ENCODE data around the gene CDK6.

The CDK6 gene

DNA sequence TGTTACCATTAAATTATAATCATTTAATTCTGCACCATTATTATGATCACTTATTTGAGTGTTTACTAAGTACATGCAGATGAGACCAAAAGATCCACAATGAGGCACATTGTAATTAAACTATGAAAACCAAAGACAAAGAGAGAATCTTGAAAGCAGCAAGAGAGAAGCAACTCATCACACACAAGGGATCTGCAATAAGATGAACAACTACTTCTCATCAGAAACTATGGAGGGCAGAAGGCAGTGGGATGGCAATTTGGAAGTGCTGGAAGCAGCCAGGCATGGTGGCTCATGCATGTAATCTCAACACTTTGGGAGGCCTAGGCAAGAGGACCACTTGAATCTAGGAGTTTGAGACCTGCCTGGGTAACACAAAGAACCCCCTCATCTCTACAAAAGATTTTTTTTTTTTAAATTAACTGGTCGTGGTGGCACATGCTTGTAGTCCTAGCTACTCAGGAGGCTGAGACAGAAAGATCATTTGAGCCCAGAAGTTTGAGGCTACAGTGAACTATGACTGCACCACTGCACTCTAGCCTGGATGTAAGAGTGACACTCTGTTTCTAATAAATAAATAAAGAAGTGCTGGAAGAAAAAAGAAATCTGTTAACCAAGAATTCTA lies 47.7 kb downstream of the CDK6 start:
- no peak for DNase-seq

- no peak for DNase-seq
Measured at GRCh38 chr7:92785923-92786322, 50.5 kb downstream of the CDK6 start.

DNA sequence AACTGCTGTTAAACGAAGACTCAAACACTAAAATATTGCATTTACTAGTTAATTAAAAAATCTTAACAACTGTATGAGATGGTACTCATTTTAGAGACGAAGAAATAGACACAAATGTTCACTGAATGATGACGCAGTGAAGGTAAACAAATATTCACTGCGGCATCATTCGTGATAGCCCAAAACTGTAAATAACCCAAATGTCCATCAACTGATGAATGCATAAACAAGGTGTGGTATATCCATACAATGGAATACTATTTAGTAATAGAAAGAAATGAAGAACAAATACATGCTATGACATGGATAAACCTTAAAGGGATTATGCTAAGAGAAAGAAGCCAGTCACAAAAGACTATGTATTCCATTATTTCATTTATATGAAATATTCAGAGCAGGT lies 51.4 kb downstream of the CDK6 start:
- DNase-seq, result no peak

DNA sequence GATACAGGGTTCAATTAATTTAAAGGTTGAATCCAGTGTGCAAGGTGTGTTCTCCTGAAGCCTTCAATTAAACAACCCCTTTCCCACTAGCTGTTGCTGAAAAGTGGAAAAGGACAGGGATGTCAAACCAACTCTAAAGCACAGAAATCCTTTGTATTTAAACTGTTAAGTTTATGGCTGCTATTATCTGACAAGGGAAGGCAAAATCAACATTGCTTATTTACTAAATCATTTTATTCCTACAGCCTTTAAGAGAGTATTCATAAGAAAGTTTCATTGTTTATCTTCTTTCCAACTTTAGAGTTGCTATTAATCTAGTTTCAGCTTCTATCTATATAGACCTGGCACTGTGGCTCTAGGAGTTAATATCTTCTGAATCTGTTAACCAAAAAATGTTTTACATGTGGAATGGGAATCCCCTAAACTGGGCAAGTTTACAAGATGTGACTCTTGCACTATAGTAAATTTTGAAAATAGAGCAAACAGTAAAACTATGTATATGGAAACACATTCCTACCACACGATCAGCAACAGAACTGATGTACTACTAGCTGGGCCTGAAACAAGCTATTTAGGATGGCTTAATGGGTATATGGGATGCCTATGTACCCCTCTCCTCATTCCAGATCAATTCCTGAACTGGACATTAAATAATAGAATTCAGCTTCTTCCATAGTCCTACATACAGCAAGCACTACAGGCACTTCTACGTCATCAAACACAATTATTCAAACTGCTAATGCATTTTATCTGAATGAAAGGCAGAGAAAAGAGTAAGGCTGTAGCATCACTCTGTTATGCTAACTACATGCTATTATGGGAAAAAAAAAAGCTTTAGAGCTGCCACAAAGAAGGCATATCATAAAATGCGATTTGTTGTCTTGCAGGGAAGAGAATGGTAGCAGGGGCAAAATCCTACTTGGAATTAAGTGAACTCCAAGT lies 52.8 kb downstream of the CDK6 start:
- DNase-seq, result no peak

- DNase-seq, result no peak
Measured at GRCh38 chr7:92782855-92783254, 53.5 kb downstream of the CDK6 start.

DNA sequence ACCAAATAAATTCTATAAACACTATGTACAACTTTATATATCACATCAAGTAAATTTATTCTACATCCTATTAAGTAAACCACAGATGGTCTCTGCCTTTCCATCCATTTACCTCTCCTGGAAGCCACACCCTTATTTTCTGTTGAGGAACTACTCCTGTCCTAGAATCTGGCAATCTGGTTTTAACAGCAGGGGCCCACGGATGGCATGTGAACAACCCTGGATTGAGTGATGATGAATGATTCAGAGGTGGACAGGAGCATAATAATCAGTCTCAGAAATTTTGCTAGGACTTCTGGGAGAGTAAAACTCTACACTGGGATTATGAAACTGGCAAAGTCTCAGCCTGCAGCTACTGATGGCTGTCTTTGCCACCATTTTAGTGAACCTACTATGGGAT lies 54.1 kb downstream of the CDK6 start:
- no peak for DNase-seq

GRCh38 chr7:92781117-92781720 lies 55.2 kb downstream of the CDK6 start:
- no peak for DNase-seq

DNA sequence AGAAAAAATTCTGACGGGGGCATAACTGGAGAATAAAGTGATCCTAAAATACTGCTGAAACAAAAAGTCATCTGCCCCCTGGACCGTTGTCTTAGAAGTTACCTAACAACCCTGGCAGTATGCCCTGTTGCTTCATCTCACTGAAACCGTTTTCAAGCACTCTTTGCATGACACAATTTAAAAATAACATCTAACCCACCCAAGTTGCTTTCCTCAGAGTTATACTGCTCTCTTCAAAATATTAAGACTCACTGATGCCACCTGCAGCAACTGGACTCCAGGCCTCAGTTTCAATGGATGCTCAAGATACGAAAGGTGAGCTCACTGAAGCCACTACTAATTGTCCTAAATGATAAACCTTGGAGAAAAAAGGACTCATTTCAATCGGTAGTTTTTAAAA lies 57.4 kb downstream of the CDK6 start:
- no peak for DNase-seq

GRCh38 chr7:92777993-92778392 lies 58.4 kb downstream of the CDK6 start:
- no peak for DNase-seq

- DNase-seq, result no peak
Measured at GRCh38 chr7:92773808-92774207, 62.6 kb downstream of the CDK6 start.

DNA sequence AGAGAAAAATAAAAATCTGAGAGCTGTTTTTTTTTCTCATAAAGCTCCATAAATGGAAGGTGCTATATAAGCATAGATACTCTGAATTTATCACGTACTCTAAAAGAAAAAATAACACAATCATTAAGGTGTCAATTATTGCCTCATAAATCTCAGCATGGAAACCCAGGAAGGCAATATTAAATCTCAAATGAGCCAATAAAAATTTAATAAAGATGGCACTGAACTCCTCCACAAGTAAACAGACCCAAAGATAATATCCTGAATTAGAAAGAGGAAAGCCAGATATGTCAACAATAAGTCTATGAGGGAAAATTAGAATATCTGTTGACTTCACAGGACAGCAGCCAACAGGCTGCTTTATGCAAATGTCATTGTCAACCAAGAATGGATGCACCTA lies 66.5 kb downstream of the CDK6 start:
- no peak for DNase-seq

DNA sequence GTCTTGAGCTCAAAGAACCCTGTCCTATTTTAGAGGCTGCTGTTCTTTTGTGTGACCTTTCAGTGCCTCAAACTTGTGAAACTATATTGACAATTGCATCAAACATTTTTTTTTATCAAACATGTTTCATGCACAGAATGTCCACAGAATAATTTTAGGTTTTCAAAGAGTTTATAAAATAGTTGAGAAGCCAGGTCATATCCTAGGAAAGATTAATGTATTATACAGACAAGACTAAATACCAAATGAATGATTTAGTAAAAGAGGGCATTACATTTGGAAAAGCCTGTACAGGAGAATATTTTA lies 67.0 kb downstream of the CDK6 start:
- DNase-seq, result no peak

GRCh38 chr7:92768501-92769393 lies 67.6 kb downstream of the CDK6 start:
- no peak for DNase-seq

DNA sequence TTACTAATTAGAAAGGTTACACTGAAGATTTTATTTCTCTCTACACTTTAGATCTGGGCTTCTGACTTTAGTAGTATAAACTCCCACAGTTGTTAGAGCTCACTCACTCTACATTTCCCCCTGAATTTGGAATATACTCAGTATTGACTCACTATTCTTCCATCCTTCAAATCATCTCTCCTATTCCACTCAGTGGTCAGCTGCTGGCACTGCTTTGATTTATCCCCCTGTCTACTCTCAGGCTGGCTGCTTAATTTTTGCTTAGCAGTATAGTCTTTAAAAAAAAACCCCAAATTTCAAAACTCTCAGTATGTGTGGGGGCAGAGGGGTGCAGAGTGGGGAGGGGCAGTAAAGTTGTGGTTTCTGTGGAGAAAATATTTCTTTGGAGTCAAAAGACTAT lies 68.9 kb downstream of the CDK6 start:
- no peak for DNase-seq

- no peak for DNase-seq
Measured at GRCh38 chr7:92766461-92767003, 69.8 kb downstream of the CDK6 start.

DNA sequence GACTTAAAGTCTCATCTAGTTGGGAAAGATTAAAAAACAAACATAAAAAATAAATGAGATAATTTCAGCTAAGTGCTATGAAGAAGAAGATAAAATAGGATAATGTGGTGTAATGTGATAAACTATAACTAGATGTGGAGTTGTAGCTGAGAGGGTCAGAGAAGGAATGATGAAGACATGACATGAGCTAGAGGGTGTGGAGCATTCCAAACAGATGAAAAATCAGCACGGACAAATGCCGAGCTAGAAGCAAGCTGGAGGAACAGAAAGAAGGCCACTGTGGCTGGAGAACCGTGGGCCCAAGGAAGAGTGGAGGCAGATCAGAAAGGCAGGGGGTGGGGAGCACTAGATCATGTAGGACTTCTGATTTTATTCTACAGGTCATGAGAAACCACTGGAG lies 70.6 kb downstream of the CDK6 start:
- DNase-seq, result no peak

DNA sequence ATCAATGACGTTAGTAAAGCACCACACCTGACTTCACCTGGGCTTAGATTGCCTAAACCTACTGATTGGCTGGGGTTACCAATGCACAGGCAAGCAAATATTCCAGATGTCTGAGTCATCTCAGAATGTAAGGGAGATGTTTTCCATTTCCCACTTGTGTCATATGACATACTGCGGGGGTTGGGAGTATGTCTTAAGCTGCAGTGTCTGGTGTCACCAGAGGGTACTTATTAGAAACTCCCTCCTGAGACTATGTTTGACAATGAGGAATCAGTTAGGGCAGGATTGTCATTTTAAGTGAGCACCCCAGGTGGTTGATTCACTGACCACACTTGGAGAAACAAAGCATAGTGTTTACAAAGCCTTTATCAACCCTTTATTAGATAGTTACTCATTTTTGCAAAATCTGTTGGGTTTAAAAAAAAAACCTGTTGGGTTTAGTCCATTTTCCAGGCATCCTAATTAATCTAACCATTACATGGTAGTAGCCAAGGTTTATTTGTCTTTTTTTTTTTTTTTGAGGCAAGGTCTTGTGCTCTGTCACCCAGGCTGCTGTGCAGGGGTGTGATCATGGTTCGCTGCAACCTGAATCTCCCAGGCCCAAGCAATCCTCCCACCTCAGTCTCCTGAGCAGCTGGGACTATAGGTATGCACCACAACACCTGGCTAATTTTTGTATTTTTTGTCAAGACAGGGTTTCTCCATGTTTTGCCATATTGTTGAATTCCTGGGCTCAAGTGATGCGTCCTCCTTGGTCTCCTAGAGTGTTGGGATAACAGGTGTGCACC lies 72.5 kb downstream of the CDK6 start:
- no peak for DNase-seq

DNA sequence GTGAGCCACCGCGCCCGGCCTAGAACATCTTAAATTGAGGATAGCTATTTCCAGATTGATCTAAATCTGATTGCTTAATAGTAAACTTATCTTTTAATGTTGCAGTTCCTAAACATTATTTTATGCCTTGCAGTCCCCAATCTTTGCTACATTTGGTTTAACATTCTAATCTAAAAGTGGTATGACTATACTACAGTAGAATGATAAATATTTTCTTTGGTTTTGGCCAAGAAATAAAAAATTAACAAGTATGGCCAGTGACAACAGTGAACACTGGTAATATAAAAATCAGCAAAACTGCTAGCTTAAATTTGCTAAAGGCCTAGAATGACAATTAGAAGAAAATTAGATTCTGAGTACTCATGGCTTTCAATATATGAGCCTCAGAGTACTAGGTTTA lies 73.5 kb downstream of the CDK6 start:
- DNase-seq, result no peak

DNA sequence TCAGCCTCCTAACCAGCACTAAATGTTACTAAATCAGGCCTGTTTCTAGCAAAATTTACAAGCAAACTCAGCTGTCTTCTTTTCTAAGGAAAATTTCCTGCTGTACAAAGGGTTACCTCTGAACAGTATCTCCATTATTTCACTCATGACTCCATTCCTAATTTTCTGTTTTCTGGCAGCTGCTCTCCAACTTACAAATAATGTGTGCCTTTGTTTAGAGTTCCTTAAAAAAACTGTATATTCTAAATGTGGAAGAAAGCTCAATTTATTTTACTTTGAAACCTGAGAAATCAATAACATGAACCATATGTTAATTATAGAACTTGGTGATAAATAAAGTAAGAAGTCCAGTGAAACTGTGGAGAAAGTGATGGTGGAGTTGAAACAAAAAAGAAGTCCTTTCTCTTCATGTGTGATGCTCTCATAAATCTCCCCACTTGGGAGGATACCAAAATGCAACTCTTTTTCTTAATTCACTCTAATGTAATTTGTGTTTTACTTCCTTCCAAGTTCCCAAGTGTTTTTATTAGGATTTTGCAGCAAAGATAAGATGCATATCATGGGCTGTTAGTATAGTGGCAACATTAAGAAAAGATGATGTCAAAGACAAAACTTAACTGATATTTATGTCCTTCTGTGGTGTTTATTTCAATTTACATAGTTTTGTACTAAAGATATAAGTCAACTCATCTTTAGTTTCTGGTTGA lies 74.8 kb downstream of the CDK6 start:
- DNase-seq, result no peak

DNA sequence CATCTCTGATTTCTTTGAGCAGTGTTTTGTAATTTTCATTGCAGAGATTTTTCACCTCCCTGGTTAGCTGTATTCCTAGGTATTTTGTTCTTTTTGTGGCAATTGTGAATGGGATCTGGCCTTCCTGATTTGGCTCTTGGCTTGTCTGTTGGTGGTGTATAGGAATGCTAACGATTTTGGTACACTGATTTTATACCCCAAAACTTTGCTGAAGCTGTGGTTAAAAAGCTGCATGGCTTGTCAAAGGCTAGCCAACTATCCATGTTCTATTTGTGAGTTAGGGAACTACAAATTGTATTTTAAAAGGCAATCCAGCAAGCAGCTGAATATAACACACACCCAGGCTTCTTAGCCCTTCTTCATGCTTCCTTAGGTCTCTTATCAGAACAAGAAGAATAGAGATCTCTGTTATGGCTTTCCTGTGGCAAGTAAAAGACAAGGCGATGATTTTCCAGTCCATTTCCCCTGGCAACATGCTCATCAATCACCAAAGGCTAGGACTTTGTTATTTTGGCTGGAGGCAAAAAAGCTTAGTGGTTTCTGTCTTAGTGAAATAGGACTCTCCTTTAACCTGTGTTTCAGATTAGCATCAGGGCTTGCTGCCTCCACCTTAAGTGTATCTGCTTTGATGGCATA lies 77.5 kb downstream of the CDK6 start:
- DNase-seq, result no peak
